ENCODE results near the gene DNPEP.

DNA sequence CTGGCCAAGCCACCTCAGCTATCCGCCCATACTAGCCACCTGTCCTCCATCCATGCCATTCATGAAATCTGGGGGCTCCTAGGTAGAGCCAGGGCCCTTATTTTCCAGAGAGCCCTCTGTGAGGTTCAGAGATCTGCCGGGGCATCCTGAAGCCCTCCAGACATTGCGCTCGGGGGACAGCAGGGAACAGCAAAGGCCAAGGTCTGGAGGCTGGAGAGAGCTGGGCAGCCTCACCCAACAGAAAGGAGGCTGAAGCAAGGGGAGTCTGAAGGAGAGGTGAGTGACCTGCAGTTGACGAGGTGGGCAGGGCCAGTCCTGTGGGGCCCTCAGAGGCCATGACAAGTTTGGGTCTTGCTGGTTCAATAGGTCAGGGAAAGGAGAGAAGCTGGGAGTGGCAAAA is 21.9 kb upstream of the DNPEP start:
- TF ChIP-seq RARB (CRISPR knock-in tag; IDR thresholded peaks at IDR 0.05) (no peak), OSR1 (CRISPR knock-in tag; IDR thresholded peaks at IDR 0.05) (no peak)

All from SK-N-SH treated with all-trans-retinoic acid at 6 μM for 48 hours (cell line).